HG03571 (cell line): ENCODE results near the gene SNAPC3.
A peak's percentile ranks its signal among the peaks of the same experiment; 100 is the strongest.
"Not testable (repeated sequence)": the region's sequence is repeated elsewhere in the genome, so short reads cannot be mapped to it uniquely, and the experiment has no call there.

Source experiments
- ATAC-seq: cut with Tn5 transposase; IDR thresholded peaks from one replicate; pipeline ENCODE4 v1.9.1; 2021; ENCODE audit not compliant: unreplicated experiment

Gene SNAPC3

DNA sequence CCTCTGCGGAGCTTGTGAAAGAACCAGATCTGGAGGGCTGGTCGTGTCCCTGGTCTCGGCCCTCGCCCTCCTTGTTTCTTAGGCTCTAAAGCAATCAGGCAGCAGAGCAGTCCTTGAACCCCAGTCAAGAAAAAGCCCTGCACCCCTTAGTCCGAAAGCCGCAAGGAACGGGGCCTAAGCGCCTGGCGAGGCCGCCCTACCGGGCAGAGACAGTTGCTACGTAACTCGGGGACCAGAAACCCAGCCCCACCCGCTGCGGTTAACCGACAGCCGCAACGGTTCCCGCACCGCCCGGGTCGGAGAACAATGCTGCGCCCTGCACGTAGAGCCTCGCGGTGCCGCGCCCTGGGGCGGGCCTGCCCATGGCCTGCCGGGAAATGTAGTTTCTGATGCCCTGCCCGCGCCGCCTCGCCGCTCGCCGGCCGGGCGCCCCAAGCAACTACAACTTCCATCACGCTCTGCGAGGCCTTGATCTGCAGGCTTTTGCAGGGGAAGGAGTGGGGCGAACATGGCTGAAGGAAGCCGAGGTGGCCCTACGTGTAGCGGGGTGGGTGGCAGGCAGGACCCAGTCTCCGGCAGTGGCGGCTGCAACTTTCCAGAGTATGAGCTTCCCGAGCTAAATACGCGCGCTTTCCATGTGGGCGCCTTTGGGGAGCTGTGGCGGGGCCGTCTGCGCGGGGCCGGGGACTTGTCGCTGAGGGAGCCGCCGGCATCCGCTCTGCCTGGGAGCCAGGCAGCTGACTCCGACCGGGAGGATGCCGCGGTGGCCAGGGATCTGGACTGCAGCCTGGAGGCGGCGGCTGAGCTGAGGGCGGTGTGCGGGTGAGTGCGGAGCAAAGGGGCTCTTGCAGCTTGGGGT is at the start of gene SNAPC3:
TSS of gene SNAPC3 (plus strand) at position 505 of the 859 bp plus-strand sequence. CDS start at position 509, 4 bp downstream.
- peak; percentile 97 for ATAC-seq

DNA sequence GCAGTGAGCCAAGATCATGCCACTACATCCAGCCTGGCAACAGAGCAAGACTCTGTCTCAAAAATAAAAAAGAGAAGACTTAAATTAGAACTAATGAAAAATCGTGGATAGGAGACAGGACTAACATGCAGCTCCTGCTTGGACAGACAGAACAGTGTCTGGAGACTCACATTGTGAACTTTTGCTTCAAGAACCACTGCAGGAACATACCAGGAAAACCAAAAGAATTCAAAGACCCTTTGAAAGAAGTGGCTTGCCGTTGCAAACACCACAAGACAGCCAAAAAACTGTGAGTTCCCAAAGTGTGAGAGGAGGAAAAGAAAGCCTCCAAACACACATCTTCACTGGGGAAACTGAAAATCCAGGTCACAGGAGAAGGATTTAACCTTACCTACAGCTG is 48.8 kb upstream of the SNAPC3 start:
- ATAC-seq, result no peak

DNA sequence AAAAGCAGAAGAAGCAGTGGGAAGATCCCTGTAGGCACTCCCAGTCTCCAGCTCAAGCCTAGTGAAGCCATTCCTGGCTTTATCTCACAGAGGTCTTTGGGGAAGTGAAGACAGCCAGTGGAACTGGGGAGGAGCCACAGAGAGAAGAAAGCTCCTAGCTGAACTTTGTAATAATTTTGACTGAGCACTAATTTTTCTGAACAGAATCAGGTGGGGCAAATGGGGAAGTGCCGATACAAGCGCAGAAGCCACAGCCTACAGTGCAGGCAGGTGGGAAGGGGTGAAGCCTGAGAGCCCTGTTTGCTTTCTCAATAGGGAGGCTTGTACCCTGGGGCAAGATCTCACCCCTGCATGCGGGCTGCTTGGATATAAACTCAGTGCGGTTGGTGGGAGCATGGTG is 48.4 kb upstream of the SNAPC3 start:
- ATAC-seq, result no peak

DNA sequence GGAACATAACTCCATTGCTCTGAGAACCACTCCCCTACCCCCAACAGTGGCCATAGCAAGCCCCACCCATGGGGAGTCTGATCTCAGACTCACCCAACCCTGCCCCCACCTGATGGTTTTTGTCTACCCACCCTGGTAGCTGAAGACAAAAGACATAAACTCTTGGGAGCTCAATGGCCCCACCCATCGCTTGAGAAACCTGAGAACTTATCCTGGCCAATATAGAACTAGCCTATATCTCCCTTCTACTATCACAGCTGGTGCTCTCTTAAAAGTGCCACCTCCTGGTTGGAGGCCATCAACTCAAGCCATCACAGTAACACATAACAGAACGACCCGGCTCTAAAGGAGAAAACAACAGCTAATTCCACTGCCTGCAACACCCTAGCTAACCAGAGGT is 47.9 kb upstream of the SNAPC3 start:
- ATAC-seq, result no peak

DNA sequence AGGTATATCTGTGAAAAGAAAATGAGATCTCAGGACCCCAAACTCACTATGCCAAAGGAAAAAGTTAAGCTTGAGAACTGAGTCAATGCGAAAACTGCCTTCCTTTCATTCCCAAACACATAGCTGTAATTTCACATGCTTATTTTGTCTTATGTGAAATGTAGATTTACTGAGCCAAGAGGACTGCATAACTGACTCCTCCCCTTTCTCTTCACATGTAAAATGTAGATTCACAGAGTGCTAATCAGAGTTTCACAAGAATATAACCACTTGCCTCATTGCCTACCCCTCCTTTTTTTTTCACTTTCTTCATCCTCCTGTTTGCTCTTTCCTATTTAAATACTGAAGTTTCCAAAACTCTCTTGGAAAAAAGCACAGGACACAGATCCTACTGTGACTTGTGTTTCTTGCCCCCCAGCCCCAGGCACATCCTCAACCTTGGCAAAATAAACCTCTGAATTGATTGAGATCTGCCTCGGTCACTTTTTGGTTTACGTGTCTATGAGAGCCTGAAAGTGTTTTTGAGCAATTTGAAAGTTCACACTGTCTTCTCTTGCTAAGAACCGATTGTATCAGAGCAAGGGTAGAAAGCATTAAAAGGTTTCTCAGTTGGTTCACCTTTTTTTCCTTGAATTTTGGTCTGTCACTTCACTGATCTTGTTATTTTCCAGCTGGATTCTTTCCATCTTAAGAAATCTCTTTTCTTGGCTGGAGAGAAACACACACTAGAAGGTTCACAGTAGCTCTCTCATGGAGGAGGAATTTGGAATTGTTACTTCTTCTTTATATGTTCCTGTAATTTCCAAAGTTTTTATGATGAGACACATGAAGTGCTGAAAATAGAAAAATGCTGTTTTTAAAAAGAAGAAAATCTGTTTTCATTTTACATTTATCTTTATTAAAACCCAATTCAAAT is 44.8 kb upstream of the SNAPC3 start:
- no peak for ATAC-seq

DNA sequence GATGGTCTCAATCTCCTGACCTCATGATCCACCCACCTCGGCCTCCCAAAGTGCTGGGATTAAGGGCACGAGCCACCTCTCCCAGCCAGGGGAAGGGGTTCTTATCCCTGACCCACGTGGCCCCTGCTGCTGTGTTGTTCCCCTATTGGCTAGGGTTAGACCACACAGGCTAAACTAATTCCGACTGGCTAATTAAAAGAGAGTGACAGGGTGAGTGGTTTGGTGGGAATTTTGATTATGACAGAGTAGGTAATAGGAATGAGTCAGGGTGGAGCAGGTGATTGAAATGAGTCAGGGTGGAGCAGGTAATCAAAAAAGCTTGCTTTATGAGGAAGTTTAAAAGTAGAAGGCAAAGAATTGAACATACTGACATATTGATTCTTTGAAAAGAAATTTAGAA is 43.4 kb upstream of the SNAPC3 start:
- ATAC-seq, result not testable (repeated sequence)

DNA sequence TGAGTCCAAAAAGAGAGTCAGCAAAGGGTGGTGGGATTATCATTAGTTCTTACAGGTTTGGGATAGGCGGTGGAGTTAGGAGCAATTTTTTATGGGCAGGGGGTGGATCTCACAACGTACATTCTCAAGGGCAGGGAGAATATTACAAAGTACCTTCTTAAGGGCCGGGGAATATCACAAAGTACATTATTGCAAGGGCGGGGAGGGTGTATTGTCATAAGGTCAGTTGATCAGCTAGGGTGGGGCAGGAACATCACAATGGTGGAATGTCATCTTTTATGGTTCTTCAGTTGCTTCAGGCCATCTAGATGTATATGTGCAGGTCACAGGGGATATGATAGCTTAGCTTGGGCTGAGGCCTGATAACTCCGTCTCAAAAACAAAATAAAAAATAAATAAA is 42.8 kb upstream of the SNAPC3 start:
- not testable (repeated sequence) for ATAC-seq

DNA sequence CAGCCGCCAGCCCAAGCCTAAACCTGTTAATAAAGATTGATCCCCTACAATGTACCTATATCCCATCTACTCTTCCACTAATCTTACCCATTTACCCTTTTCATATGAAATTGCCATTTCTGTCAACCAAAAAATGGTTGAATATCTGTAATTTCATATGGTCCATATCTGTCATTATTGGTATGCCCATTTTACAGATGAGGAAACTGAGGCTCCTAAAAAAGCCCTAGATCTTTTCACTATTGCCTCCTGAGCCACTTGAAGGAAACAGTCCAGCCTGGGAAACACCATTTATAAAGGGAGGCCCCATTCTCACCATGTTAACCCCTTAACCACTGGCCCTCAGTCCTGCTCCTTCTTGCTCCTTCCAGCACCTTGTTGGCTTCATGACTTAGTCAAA is 41.2 kb upstream of the SNAPC3 start:
- no peak for ATAC-seq

DNA sequence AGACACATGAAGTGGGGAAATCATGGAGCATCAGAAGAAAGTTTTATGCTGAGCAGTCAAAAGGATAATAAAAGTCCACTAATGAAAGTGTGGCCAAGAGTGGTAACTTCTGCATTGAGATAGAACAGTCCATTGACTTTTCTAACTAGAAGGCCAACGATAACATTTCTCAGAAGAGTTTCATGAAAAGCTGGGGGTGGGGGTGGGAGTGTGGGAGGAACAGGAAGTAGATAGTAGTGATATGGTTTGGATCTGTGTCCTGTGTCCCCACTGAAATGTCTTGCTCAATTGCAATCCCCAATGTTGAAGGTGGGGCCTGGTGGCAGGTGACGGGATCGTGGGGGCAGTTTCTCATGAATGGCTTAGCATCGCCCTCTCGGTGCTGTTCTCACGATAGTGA is 36.2 kb upstream of the SNAPC3 start:
- no peak for ATAC-seq

DNA sequence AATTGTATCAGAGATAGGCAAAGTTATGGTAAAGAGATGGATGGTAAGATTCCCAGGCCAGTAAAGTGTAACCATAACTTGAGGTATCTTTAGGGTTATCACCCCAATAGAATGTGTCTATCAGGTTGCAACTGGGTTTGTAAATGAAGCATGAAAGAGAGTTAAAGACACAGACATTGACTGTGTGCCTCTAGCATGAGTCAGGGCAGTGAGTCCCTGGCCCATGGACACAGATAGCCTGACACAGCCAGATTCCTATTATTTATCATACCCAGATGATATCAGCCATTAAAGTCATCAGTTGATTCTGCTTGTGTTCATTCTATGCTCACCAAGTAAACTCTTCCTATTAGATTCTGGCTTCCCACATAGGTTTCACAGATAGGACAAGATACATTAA is 33.5 kb upstream of the SNAPC3 start:
- no peak for ATAC-seq

DNA sequence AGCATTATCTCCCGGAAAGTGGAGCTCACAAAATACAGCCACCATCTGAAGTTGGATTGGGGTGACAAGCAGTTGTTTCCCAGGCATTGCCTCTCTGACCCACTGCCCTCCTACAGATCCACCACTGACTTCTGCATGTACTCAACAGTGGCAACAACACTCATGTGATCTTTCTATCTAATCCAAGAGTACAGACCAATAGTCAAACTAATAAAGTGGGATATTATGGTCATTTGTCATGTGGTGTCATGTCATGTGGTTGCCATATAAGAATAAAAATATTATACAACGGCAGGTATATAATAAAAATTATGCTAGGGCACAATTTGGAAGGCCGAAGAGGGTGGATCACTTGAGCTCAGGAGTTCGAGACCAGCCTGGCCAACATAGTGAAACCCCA is 33.0 kb upstream of the SNAPC3 start:
- ATAC-seq, result no peak

DNA sequence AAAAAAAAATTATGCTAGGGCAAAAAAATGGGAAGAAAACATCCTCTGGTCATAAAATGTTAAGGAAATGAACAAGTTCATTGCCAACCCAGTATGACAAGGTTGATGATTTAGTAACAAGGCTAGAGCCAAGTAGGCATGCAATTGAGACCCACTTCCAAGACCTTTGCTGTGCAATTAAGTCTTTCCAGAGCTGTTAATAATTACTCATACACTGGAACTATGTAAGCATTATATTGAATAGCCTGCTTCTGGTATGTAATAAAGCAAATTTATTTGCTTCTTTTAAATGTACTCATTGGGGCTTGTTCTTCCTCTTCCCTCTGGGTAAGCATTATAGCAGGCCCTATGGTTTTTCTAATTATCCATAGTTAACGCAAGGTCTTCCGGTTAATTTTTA is 32.5 kb upstream of the SNAPC3 start:
- no peak for ATAC-seq

DNA sequence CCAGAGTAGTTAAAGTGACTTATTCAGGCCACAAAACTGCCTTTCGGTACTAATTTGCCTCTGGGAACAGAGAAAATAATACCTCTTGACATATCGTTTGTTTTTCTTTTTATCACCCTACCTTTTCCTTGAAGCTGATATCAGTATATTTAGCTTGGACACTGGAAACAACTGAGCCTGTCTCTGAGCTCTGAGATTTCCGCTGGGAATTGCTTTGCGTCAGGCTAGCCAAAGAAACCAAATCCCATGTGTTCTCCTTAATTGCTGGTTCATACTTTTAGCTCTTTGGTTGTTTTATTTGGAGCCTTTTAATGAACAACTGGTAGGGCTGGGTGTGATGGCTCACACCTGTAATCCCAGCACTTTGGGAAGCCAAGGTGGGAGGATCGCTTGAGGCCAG is 30.3 kb upstream of the SNAPC3 start:
- no peak for ATAC-seq

DNA sequence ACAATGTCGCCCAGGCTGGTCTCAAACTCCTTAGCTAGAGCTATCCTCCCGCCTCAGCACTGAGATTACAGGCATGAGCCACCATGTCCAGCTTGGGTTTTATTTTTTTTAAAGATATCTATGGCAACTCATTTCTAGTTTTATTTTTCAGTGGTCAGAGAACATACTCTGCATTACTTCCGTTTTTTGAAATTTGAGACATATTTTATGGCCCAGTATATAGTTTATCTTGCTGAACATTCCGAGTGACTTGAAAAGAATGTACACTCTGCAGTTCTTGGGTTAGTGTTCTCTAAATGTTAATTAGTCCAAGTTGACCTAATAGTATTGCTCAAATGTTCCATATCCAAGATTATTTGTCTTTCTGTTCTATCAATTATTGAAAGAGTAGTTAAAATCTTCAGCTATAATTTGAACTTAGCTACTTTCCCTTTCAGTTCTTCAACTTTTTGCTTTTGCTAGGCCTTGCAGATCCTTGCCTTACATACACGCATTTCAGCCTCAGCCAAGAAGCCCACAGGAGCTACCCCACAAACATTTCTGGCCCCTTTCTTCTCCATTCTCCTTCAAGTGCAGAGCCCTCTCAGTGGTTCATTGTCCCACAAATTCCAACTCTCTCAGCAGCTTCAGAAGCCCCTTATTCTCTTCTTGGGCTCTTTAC is 22.3 kb upstream of the SNAPC3 start:
- ATAC-seq, result peak; percentile 59

DNA sequence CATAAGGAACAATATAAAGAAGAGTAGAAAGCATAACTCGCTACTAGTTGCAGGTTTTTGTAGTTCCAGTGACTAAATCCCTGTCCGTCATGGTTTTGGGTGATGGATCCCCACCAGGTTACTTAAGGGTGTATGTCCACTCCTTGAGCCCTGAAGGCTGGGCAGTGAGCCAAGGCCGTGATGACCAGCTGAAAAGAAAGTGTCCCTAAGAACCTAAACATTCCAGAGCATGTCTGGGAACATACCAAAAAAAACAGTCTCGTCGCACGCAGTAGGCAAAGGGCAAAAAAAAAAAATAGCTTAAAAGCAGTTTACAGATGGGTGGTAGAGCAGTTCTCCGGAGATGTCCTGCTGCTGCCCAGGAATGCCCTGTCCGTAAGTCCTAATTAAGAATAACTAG is 21.4 kb upstream of the SNAPC3 start:
- no peak for ATAC-seq

DNA sequence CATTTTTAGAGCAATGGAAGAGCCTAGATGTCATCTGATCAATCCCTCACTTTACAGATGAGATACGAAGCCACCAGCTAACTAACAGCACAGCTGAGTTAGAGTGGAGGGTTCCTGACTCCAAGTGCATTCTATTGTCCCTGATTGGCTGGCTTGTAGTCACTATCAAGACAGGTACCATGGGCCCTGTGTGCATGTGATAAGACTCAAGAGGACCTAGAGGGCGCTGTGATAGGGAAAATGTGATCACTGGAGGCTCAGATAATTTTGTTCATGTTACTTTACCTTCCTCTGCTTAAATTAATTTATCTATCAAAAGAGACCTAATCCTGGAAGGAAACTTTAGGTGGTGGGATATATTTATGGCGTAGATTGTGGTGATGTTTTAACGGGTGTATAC is 19.5 kb upstream of the SNAPC3 start:
- ATAC-seq, result no peak

DNA sequence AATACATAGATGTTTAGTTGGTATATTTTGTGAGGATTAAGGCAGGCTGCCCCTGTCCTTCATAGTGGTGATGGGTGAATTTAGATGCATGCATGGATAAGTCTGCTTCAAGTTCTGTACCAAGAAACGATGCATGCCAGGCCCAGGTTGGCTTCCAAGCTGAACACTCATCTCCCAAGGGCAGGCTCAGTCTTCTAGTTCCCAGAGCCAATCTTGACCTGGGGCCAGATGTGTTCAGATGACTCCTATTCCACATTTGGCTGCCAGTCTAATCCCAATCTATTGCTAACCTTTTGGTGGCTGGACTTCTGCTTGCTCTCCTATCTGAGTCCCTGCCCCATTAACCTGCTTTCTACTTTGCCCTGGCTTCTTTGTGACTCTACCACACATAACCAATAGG is 18.5 kb upstream of the SNAPC3 start:
- ATAC-seq, result no peak

DNA sequence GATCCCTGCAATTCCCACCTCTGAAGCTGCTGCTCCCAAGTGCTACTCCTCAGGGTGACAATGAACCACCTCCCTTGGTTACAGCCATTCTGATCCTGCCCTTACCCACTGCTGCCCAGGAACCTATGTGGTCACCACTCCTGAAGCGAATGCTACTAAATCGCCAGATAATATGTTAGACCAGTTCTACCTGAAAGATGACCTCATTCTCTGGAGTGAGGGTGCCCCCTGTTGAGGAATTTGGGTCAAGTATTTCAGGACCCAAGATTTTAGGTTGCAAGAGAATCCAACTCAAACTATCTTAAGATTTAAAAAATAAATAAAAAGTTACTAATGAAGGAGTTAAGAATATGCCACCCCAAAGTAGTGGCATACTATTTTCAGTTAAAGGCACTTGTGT is 5.8 kb upstream of the SNAPC3 start:
- ATAC-seq, result no peak

DNA sequence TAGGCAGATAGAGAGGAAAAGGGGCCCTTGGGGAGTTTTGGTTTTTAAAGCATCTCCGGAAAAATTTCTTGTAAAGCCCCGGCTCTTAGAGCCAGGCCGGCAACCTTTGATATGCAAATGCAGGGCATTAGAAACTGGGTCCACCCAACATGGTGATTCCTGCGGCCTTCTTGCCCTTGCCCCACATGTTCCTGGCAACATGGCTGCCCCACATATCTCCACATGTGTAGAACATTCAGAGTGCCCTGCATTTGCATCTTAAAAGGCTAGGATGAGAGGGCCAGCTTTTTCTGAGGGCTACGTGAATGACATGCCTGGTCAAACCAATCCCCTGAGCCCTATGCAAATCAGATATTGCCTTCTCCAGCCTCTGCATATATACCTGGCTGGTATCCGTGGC is 5.0 kb upstream of the SNAPC3 start:
- no peak for ATAC-seq

DNA sequence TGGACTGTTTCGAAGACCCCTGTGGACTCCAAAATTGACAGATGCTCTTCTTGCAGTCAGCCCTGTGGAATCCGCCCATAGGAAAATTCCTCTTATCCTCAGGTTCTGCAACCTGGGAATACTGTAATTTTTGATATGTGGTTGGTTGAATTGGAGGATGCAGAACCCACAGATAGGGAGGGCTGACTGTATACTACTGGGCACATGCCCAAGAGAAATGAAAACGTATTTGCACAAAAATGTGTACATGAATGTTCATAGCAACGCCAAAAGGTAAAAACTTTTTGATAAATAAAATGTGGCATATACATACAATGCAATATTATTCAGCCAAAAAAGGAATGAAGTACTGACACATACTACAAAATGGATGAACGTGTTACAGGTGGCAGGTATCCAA is 1.9 kb upstream of the SNAPC3 start:
- no peak for ATAC-seq

DNA sequence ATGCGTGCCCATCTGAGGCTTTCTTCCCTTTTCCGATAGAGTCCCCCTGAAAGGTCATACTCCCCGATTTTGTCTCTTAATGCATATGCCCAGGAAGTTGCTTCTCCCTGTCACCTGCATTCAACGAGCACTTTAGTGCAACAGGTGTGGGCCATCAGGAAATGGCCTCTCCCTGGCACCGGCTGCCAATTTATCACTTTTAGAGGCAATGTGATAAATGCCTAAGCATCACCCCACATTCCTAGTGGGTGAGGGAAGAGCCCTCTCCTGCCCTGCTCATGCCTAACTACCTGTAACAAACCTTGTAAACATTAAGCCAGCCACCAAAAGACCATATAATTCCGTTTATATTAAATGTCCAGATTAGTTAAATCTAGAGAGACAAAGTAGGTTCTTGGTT is 1.1 kb upstream of the SNAPC3 start:
- ATAC-seq, result no peak

DNA sequence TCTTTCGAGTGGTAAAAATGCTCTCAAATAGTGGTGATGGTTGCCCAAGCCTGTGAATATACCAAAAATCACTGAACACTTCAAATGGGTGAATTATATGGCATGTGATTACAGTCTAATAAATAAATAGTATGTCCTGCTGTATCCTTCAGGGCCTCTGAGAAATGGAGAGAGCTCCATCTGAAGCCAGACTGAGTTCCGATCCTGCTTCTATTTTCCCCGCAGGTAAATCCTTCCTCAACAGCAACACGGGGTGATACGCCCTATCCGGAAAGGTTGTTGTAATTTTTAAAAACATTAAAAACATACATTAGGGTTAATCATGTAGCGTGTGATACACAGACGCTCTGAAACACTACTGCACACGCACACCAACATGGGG is 695 bp upstream of the SNAPC3 start:
- ATAC-seq, result no peak
